IPS-20b (cell line): ENCODE data around the gene SPAM1.

Experiments
- H3K27ac ChIP-seq: one replicate; pipeline ENCODE4 v1.5.1; 2013; ENCODE audit warnings: low read length
- H3K27me3 ChIP-seq: 2 replicates; pipeline ENCODE4 v1.6.1; 2013; ENCODE audit warnings: mild to moderate bottlenecking, low read length, inconsistent platforms; ENCODE audit not compliant: insufficient read depth
- H3K36me3 ChIP-seq: 2 replicates; pipeline ENCODE4 v1.6.1; 2013; ENCODE audit warnings: low read depth, mild to moderate bottlenecking, inconsistent platforms, low read length, moderate library complexity; ENCODE audit not compliant: insufficient read depth
- H3K4me1 ChIP-seq: 2 replicates; pipeline ENCODE4 v1.6.1; 2013; ENCODE audit warnings: mild to moderate bottlenecking, control low read depth, inconsistent platforms, low read length, moderate library complexity; ENCODE audit not compliant: insufficient read depth
- H3K4me3 ChIP-seq: 2 replicates; pipeline ENCODE4 v1.5.1; 2013; ENCODE audit warnings: mild to moderate bottlenecking, low read length, inconsistent platforms
- H3K9ac ChIP-seq: 2 replicates; pipeline ENCODE4 v1.6.1; 2013; ENCODE audit warnings: low read depth, mild to moderate bottlenecking, inconsistent platforms, low read length, moderate library complexity
- H3K9me3 ChIP-seq: 2 replicates; pipeline ENCODE4 v1.6.1; 2013; ENCODE audit warnings: mild to moderate bottlenecking, low read depth, low read length, inconsistent platforms; ENCODE audit not compliant: insufficient read depth

Gene SPAM1

GRCh38 chr7:123961771-123962170, 36.7 kb downstream of the SPAM1 start:
- no peaks in the 10 kb centered on the region for H3K36me3 ChIP-seq
- H3K4me1 ChIP-seq, result no peaks in the 10 kb centered on the region; the same call in 1 of the 2 replicates
- H3K9me3 ChIP-seq, result no peaks in the 10 kb centered on the region
- H3K9ac ChIP-seq, result no peak overlapping the region
- H3K27ac ChIP-seq, result no peak overlapping the region
- no peaks in the 10 kb centered on the region for H3K27me3 ChIP-seq
- H3K4me3 ChIP-seq, result no peak overlapping the region

- H3K27me3 ChIP-seq, result no peaks in the 10 kb centered on the region
- no peak overlapping the region for H3K9ac ChIP-seq
- H3K36me3 ChIP-seq, result no peaks in the 10 kb centered on the region
- no peaks in the 10 kb centered on the region for H3K9me3 ChIP-seq
- no peaks in the 10 kb centered on the region; the same call in 1 of the 2 replicates for H3K4me1 ChIP-seq
- no peak overlapping the region for H3K4me3 ChIP-seq
- H3K27ac ChIP-seq, result no peak overlapping the region
Observed at GRCh38 chr7:123966936-123967335, 41.9 kb downstream of the SPAM1 start.

- Histone ChIP-seq H3K4me3 (no peak overlapping the region), H3K9ac (no peak overlapping the region), H3K4me1 (peaks cover 7% of the 10 kb centered on the region; the same call in 1 of the 2 replicates), H3K9me3 (no peaks in the 10 kb centered on the region), H3K27me3 (no peaks in the 10 kb centered on the region), H3K36me3 (no peaks in the 10 kb centered on the region), H3K27ac (no peak overlapping the region)
Observed at GRCh38 chr7:123972045-123972444, 47.0 kb downstream of the SPAM1 start.

GRCh38 chr7:123972831-123973230, 47.8 kb downstream of the SPAM1 start:
- Histone ChIP-seq H3K27ac (no peak overlapping the region), H3K36me3 (no peaks in the 10 kb centered on the region), H3K27me3 (no peaks in the 10 kb centered on the region), H3K4me3 (no peak overlapping the region), H3K4me1 (peaks cover 7% of the 10 kb centered on the region; the same call in 1 of the 2 replicates), H3K9ac (no peak overlapping the region), H3K9me3 (no peaks in the 10 kb centered on the region)

GRCh38 chr7:123974326-123974908, 49.4 kb downstream of the SPAM1 start:
- H3K9ac ChIP-seq, result no peak overlapping the region
- H3K4me1 ChIP-seq, result peaks cover 7% of the 10 kb centered on the region; the same call in 1 of the 2 replicates
- H3K36me3 ChIP-seq, result no peaks in the 10 kb centered on the region
- H3K27me3 ChIP-seq, result no peaks in the 10 kb centered on the region
- H3K27ac ChIP-seq, result no peak overlapping the region
- no peaks in the 10 kb centered on the region for H3K9me3 ChIP-seq
- no peak overlapping the region for H3K4me3 ChIP-seq

- H3K4me1 ChIP-seq, result peaks cover 7% of the 10 kb centered on the region; the same call in 1 of the 2 replicates
- H3K36me3 ChIP-seq, result no peaks in the 10 kb centered on the region
- no peak overlapping the region for H3K27ac ChIP-seq
- H3K9ac ChIP-seq, result no peak overlapping the region
- no peaks in the 10 kb centered on the region for H3K27me3 ChIP-seq
- H3K4me3 ChIP-seq, result no peak overlapping the region
- no peaks in the 10 kb centered on the region for H3K9me3 ChIP-seq
Observed at GRCh38 chr7:123975084-123975483, 50.0 kb downstream of the SPAM1 start.

GRCh38 chr7:123977081-123977480, 52.0 kb downstream of the SPAM1 start:
- Histone ChIP-seq H3K9me3 (no peaks in the 10 kb centered on the region), H3K4me3 (no peak overlapping the region), H3K9ac (no peak overlapping the region), H3K4me1 (peaks cover 7% of the 10 kb centered on the region; the same call in 1 of the 2 replicates), H3K36me3 (no peaks in the 10 kb centered on the region), H3K27ac (no peak overlapping the region), H3K27me3 (no peaks in the 10 kb centered on the region)

GRCh38 chr7:123979876-123980275, 54.8 kb downstream of the SPAM1 start:
- Histone ChIP-seq H3K36me3 (no peaks in the 10 kb centered on the region), H3K4me1 (peaks cover 5% of the 10 kb centered on the region; the same call in 1 of the 2 replicates), H3K9me3 (no peaks in the 10 kb centered on the region), H3K9ac (no peak overlapping the region), H3K4me3 (no peak overlapping the region), H3K27ac (no peak overlapping the region), H3K27me3 (no peaks in the 10 kb centered on the region)

GRCh38 chr7:123987445-123987844, 62.4 kb downstream of the SPAM1 start:
- no peaks in the 10 kb centered on the region for H3K9me3 ChIP-seq
- H3K4me1 ChIP-seq, result no peaks in the 10 kb centered on the region
- no peak overlapping the region for H3K4me3 ChIP-seq
- no peak overlapping the region for H3K27ac ChIP-seq
- H3K27me3 ChIP-seq, result no peaks in the 10 kb centered on the region
- no peak overlapping the region for H3K9ac ChIP-seq
- H3K36me3 ChIP-seq, result no peaks in the 10 kb centered on the region

GRCh38 chr7:123992913-123993518, 68.0 kb downstream of the SPAM1 start:
- H3K9me3 ChIP-seq, result no peaks in the 10 kb centered on the region
- no peak overlapping the region for H3K27ac ChIP-seq
- H3K27me3 ChIP-seq, result no peaks in the 10 kb centered on the region
- H3K36me3 ChIP-seq, result no peaks in the 10 kb centered on the region
- peaks cover 18% of the 10 kb centered on the region for H3K4me1 ChIP-seq
- no peak overlapping the region for H3K9ac ChIP-seq
- H3K4me3 ChIP-seq, result no peak overlapping the region

- H3K27me3 ChIP-seq, result no peaks in the 10 kb centered on the region
Observed at GRCh38 chr7:123993996-123994395, 69.0 kb downstream of the SPAM1 start.

GRCh38 chr7:123994449-123994848, 69.4 kb downstream of the SPAM1 start:
- Histone ChIP-seq H3K9me3 (no peaks in the 10 kb centered on the region), H3K36me3 (no peaks in the 10 kb centered on the region), H3K4me1 (peaks cover 18% of the 10 kb centered on the region), H3K4me3 (no peak overlapping the region), H3K27ac (no peak overlapping the region), H3K9ac (no peak overlapping the region), H3K27me3 (no peaks in the 10 kb centered on the region)

More at GRCh38 chr7:123993996-123994395, 69.0 kb downstream of the SPAM1 start:
- Histone ChIP-seq H3K9ac (no peak overlapping the region), H3K4me3 (no peak overlapping the region), H3K27ac (no peak overlapping the region), H3K36me3 (no peaks in the 10 kb centered on the region), H3K4me1 (peaks cover 18% of the 10 kb centered on the region), H3K9me3 (no peaks in the 10 kb centered on the region)
